GM21786 (cell line): ENCODE data around the gene MYLK.
A peak's percentile ranks its signal among the peaks of the same experiment; 100 is the strongest.
"Not testable (repeated sequence)": the region's sequence is repeated elsewhere in the genome, so short reads cannot be mapped to it uniquely, and the experiment has no call there.

Experiments used
- ATAC-seq: cut with Tn5 transposase; IDR thresholded peaks from one replicate; pipeline ENCODE4 v1.9.1; 2021; ENCODE audit not compliant: unreplicated experiment

MYLK gene

GRCh38 chr3:123605789-123606234, 278.3 kb downstream of the MYLK start:
- ATAC-seq: peak; percentile 66

GRCh38 chr3:123603153-123603552, 281.0 kb downstream of the MYLK start:
- ATAC-seq: not testable (repeated sequence)

- ATAC-seq: no peak
These were observed 281.8 kb downstream of the MYLK start for GRCh38 chr3:123602325-123602724.

- ATAC-seq: not testable (repeated sequence)
These were observed 283.3 kb downstream of the MYLK start for GRCh38 chr3:123600863-123601262.

- ATAC-seq: no peak
These were observed 286.6 kb downstream of the MYLK start for GRCh38 chr3:123597561-123597960.

- no peak for ATAC-seq
These were observed 288.5 kb downstream of the MYLK start for GRCh38 chr3:123595396-123596180.

- no peak for ATAC-seq
These were observed 290.8 kb downstream of the MYLK start for GRCh38 chr3:123593381-123593780.

GRCh38 chr3:123590685-123591450, 293.3 kb downstream of the MYLK start:
- ATAC-seq: no peak

GRCh38 chr3:123587401-123587800, 296.7 kb downstream of the MYLK start:
- no peak for ATAC-seq

- no peak for ATAC-seq
These were observed 297.2 kb downstream of the MYLK start for GRCh38 chr3:123586968-123587367.

- no peak for ATAC-seq
These were observed 298.0 kb downstream of the MYLK start for GRCh38 chr3:123586131-123586530.

GRCh38 chr3:123584988-123585937, 298.9 kb downstream of the MYLK start, which contains the start of gene HACD2:
HACD2 (minus strand) TSS chr3:123585053; CDS start chr3:123585027, 26 bp downstream.
- ATAC-seq: peak; percentile 91

GRCh38 chr3:123584284-123584987, 299.7 kb downstream of the MYLK start:
- peak; percentile 28 for ATAC-seq

GRCh38 chr3:123583561-123583960, 300.6 kb downstream of the MYLK start:
- no peak for ATAC-seq

GRCh38 chr3:123582315-123582714, 301.8 kb downstream of the MYLK start:
- ATAC-seq: no peak

GRCh38 chr3:123576122-123576521, 308.0 kb downstream of the MYLK start:
- no peak for ATAC-seq

GRCh38 chr3:123571973-123572365, 312.2 kb downstream of the MYLK start:
- no peak for ATAC-seq

GRCh38 chr3:123571264-123571972, 312.7 kb downstream of the MYLK start:
- ATAC-seq: no peak

GRCh38 chr3:123568875-123569274, 315.3 kb downstream of the MYLK start:
- ATAC-seq: no peak

GRCh38 chr3:123568034-123568433, 316.1 kb downstream of the MYLK start:
- no peak for ATAC-seq
